ENCODE data around the gene RGS7BP. TPM values are rescaled to one million over a fixed set of nuclear protein-coding genes. Genes with fewer than 3 reads are reported as not detected.
A peak's percentile ranks its signal among the peaks of the same experiment; 100 is the strongest.

Gene RGS7BP
- polyA plus RNA-seq, 2 of the 4 experiments (the other 2 are of a cell fraction), result not detected

GRCh38 chr5:64637837-64638443 lies 132.1 kb downstream of the RGS7BP start:
- TF ChIP-seq BHLHE40 (IDR thresholded peaks at IDR 0.05; ENCODE audit: low read depth, low read length) (no peak), CBX2 (IDR thresholded peaks at IDR 0.05; ENCODE audit: borderline replicate concordance, low read depth) (no peak), HOXA7 (CRISPR knock-in tag; IDR thresholded peaks at IDR 0.05) (no peak), RNF2 (IDR thresholded peaks at IDR 0.05; ENCODE audit: borderline replicate concordance, low read depth) (no peak), ZSCAN20 (CRISPR knock-in tag; IDR thresholded peaks at IDR 0.05) (no peak), RCOR1 (IDR thresholded peaks at IDR 0.05; ENCODE audit: low read depth, low read length) (no peak), FOSB (CRISPR knock-in tag; IDR thresholded peaks at IDR 0.05) (no peak), HMGXB4 (CRISPR knock-in tag; IDR thresholded peaks at IDR 0.05; ENCODE audit: borderline replicate concordance) (no peak), KDM1A (IDR thresholded peaks at IDR 0.05; ENCODE audit: low read depth) (no peak), ZC3H11A (IDR thresholded peaks at IDR 0.05) (no peak), EHMT2 (IDR thresholded peaks at IDR 0.05; ENCODE audit: low read depth) (no peak), HDAC2 (IDR thresholded peaks at IDR 0.05) (no peak), CHD4 (IDR thresholded peaks at IDR 0.05; ENCODE audit: borderline replicate concordance) (no peak), ATOH8 (CRISPR knock-in tag; IDR thresholded peaks at IDR 0.05; ENCODE audit: low read depth) (no peak), ESRRA (IDR thresholded peaks at IDR 0.05; ENCODE audit: borderline replicate concordance, low read length) (no peak), RARB (CRISPR knock-in tag; IDR thresholded peaks at IDR 0.05) (no peak), HOXB13 (CRISPR knock-in tag; IDR thresholded peaks at IDR 0.05; ENCODE audit: low read depth) (no peak), REST (IDR thresholded peaks at IDR 0.05) (no peak)
- Histone ChIP-seq H3K9me3 (no peaks in the 10 kb centered on the region), H3K27ac (no peak overlapping the region), H3K4me2 (peak overlapping the region; percentile 7; the same call in 1 of the 3 replicates), H3K4me3 (no peak overlapping the region), H3K4me1 (no peaks in the 10 kb centered on the region)
- ChIA-PET POLR2A (no interaction called here), CTCF (interaction anchor here (0.8 to 5.8 kb wide), 4 partner anchors 10 to 145 kb away, joined by 3 to 54 read pairs (median 4); no protein-coding TSS in a partner anchor)
- DNase-seq (ENCODE audit: low read depth in 1 of 2, low spot score in 1 of 2) (peak in 1 of 2 experiments; percentile 3), ATAC-seq (peak in 1 of 2 experiments; percentile 48; a peak in 4 of 6 replicates), FAIRE-seq (no peak)
- WGBS (ENCODE audit: missing lambda C conversion rate), result 58% methylated on average over 10 of the region's 10 CpGs

GRCh38 chr5:64644831-64645230 lies 139.0 kb downstream of the RGS7BP start:
- FAIRE-seq, result no peak
- Histone ChIP-seq H3K4me2 (no peak overlapping the region), H3K9me3 (no peaks in the 10 kb centered on the region), H3K4me3 (no peak overlapping the region), H3K27ac (no peak overlapping the region), H3K4me1 (no peaks in the 10 kb centered on the region)
- ATAC-seq, result no peak
- no peak for DNase-seq (ENCODE audit: low read depth in 1 of 2, low spot score in 1 of 2)
- ChIA-PET POLR2A (no interaction called here), CTCF (interaction anchor here (1.5 to 2.2 kb wide), 2 partner anchors 9 to 139 kb away, joined by 5 to 13 read pairs; no protein-coding TSS in a partner anchor)
- TF ChIP-seq GATA3 (IDR thresholded peaks at IDR 0.05; ENCODE audit: borderline replicate concordance) (no peak), CHD2 (IDR thresholded peaks at IDR 0.05; ENCODE audit: low read length, partially characterized antibody) (no peak), POLR2A (IDR thresholded peaks at IDR 0.05; ENCODE audit: low read length) (no peak)
